ENCODE measurements around the gene LAIR1. TPM values are rescaled to one million over a fixed set of nuclear protein-coding genes. Genes with fewer than 3 reads are reported as not detected.

LAIR1 gene
- total RNA-seq, 1 donor from 2014 or later, result not detected

GRCh38 chr19:54352041-54352440 is 12.7 kb downstream of the LAIR1 start:
- Histone ChIP-seq H3K36me3 (no peaks in the 10 kb centered on the region), H3K9ac (no peak overlapping the region), H2AFZ (replicated peaks) (no peak overlapping the region), H3F3A (ENCODE audit: low read depth) (no peaks in the 10 kb centered on the region), H3K4me3 (no peak overlapping the region), H3K4me2 (no peak overlapping the region), H3K9me3 (ENCODE audit: low read depth) (no peaks in the 10 kb centered on the region), H3K27me3 (peaks cover 21% of the 10 kb centered on the region), H3K27ac (no peak overlapping the region), H4K20me1 (ENCODE audit: low read depth) (no peaks in the 10 kb centered on the region), H3K79me2 (ENCODE audit: low read depth) (no peaks in the 10 kb centered on the region), H3K4me1 (no peaks in the 10 kb centered on the region)
- no peak for TF ChIP-seq EZH2phosphoT487 (IDR thresholded peaks at IDR 0.05)
- TF ChIP-seq CTCF (IDR thresholded peaks at IDR 0.05), result no peak
- TF ChIP-seq EZH2 (IDR thresholded peaks at IDR 0.05), result no peak
- DNase-seq (ENCODE audit: low spot score), result no peak
- Mint-ChIP-seq H3K27me3 (ENCODE audit: insufficient read depth, low read depth) (peaks cover 19% of the 10 kb centered on the region), H3K36me3 (no peaks in the 10 kb centered on the region), H3K4me3 (no peak overlapping the region), H3K4me1 (peaks cover 3% of the 10 kb centered on the region), H3K9me3 (peaks cover 8% of the 10 kb centered on the region), H3K27ac (no peak overlapping the region)

GRCh38 chr19:54351474-54351873 is 13.3 kb downstream of the LAIR1 start:
- Mint-ChIP-seq H3K36me3 (no peaks in the 10 kb centered on the region), H3K27ac (no peak overlapping the region), H3K4me3 (no peak overlapping the region), H3K4me1 (peaks cover 3% of the 10 kb centered on the region), H3K9me3 (peaks cover 8% of the 10 kb centered on the region), H3K27me3 (ENCODE audit: insufficient read depth, low read depth) (peaks cover 17% of the 10 kb centered on the region)
- H3F3A ChIP-seq (ENCODE audit: low read depth), result no peaks in the 10 kb centered on the region
- no peaks in the 10 kb centered on the region for H3K79me2 ChIP-seq (ENCODE audit: low read depth)
- H4K20me1 ChIP-seq (ENCODE audit: low read depth), result no peaks in the 10 kb centered on the region
- no peak overlapping the region for H3K9ac ChIP-seq
- no peaks in the 10 kb centered on the region for H3K4me1 ChIP-seq
- peaks cover 21% of the 10 kb centered on the region for H3K27me3 ChIP-seq
- no peak for TF ChIP-seq EZH2phosphoT487 (IDR thresholded peaks at IDR 0.05)
- no peak overlapping the region for H3K4me2 ChIP-seq
- no peak for DNase-seq (ENCODE audit: low spot score)
- H3K27ac ChIP-seq, result no peak overlapping the region
- H3K36me3 ChIP-seq, result no peaks in the 10 kb centered on the region
- H2AFZ ChIP-seq (replicated peaks), result no peak overlapping the region
- H3K4me3 ChIP-seq, result no peak overlapping the region
- H3K9me3 ChIP-seq (ENCODE audit: low read depth), result no peaks in the 10 kb centered on the region

GRCh38 chr19:54345938-54346386 is 18.8 kb downstream of the LAIR1 start:
- Histone ChIP-seq H3K36me3 (no peaks in the 10 kb centered on the region), H3K79me2 (ENCODE audit: low read depth) (no peaks in the 10 kb centered on the region), H4K20me1 (ENCODE audit: low read depth) (no peaks in the 10 kb centered on the region), H3K4me2 (no peak overlapping the region), H3F3A (ENCODE audit: low read depth) (no peaks in the 10 kb centered on the region), H3K4me3 (no peak overlapping the region), H3K27ac (no peak overlapping the region), H3K4me1 (no peaks in the 10 kb centered on the region), H2AFZ (replicated peaks) (no peak overlapping the region), H3K27me3 (peaks cover 19% of the 10 kb centered on the region), H3K9ac (no peak overlapping the region), H3K9me3 (ENCODE audit: low read depth) (no peaks in the 10 kb centered on the region)
- Mint-ChIP-seq H3K27ac (no peak overlapping the region), H3K27me3 (ENCODE audit: insufficient read depth, low read depth) (peaks cover 19% of the 10 kb centered on the region), H3K4me3 (no peak overlapping the region), H3K9me3 (peaks cover 5% of the 10 kb centered on the region), H3K36me3 (no peaks in the 10 kb centered on the region), H3K4me1 (no peaks in the 10 kb centered on the region)
- DNase-seq (ENCODE audit: low spot score), result no peak
- TF ChIP-seq CTCF (IDR thresholded peaks at IDR 0.05) (no peak), EZH2phosphoT487 (IDR thresholded peaks at IDR 0.05) (no peak), EZH2 (IDR thresholded peaks at IDR 0.05) (no peak)

- Histone ChIP-seq H3K27me3 (peaks cover 6% of the 10 kb centered on the region), H3K9ac (no peak overlapping the region), H3K4me1 (no peaks in the 10 kb centered on the region), H3K4me2 (no peak overlapping the region), H3K79me2 (ENCODE audit: low read depth) (no peaks in the 10 kb centered on the region), H3K36me3 (no peaks in the 10 kb centered on the region), H3K9me3 (ENCODE audit: low read depth) (no peaks in the 10 kb centered on the region), H3K4me3 (no peak overlapping the region), H2AFZ (replicated peaks) (no peak overlapping the region), H3F3A (ENCODE audit: low read depth) (no peaks in the 10 kb centered on the region), H4K20me1 (ENCODE audit: low read depth) (no peaks in the 10 kb centered on the region), H3K27ac (no peak overlapping the region)
- H3K36me3 Mint-ChIP-seq, result no peaks in the 10 kb centered on the region
- H3K9me3 Mint-ChIP-seq, result peaks cover 2% of the 10 kb centered on the region
- no peak overlapping the region for H3K4me3 Mint-ChIP-seq
- no peaks in the 10 kb centered on the region for H3K4me1 Mint-ChIP-seq
- no peak for DNase-seq (ENCODE audit: low spot score)
- peaks cover 15% of the 10 kb centered on the region for H3K27me3 Mint-ChIP-seq (ENCODE audit: insufficient read depth, low read depth)
- H3K27ac Mint-ChIP-seq, result no peak overlapping the region
- TF ChIP-seq EZH2 (IDR thresholded peaks at IDR 0.05) (no peak), EZH2phosphoT487 (IDR thresholded peaks at IDR 0.05) (no peak), CTCF (IDR thresholded peaks at IDR 0.05) (no peak)
Observed at GRCh38 chr19:54343868-54344267, 20.9 kb downstream of the LAIR1 start.

Measured in neural progenitor cell (in vitro differentiated cells).